22Rv1 (cell line): ENCODE results near the gene DUSP14.

Source experiments
- ZFX ChIP-seq: fragments of 450-650 bp; IDR thresholded peaks from 2 replicates; pipeline ENCODE4 v1.6.1; 2017; ENCODE audit warnings: antibody characterized with exemption, borderline replicate concordance
- TF ChIP-seq, protein P1 (sequence below): fragments of 450-650 bp; IDR thresholded peaks from 2 replicates; pipeline ENCODE4 v1.5.1; 2017; ENCODE audit warnings: mild to moderate bottlenecking

DNA sequence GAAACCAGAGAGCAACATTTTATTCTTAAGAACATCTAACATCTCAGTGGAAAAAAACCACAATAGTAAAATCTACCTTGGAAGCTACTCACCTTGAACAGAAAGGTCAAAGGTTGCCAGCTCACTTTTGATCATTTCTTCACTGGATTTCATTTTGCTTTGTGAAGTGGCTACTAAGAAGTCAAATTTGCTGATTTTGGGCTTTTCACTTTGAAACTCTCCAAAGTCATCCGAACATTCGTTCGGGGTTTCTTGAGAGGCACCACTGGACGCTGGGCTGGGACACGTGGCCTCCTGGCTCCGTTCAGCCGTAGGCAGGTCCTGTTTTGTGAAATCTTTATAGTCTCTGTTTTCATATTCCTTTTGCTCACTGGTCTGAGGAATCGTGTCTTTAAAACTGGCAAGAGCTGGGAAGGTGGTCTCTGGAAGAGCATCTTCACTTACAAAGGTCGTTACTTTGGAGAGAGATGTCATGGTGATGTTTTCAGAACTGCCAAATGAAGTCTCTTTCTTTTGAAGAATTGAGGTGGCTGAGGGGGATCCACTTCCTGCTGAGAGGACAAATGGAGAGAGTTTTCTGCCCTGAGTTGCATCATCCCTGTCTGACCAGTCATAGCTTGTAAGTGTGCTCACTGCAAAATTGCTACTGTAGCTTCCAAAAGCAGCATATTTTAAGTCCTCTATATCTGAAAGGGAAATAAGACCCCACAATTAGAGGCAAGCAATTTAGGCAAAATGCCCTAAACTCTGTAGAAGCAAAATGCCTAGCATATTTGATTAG lies 52.4 kb downstream of the DUSP14 start:
- TF ChIP-seq, protein P1, sequence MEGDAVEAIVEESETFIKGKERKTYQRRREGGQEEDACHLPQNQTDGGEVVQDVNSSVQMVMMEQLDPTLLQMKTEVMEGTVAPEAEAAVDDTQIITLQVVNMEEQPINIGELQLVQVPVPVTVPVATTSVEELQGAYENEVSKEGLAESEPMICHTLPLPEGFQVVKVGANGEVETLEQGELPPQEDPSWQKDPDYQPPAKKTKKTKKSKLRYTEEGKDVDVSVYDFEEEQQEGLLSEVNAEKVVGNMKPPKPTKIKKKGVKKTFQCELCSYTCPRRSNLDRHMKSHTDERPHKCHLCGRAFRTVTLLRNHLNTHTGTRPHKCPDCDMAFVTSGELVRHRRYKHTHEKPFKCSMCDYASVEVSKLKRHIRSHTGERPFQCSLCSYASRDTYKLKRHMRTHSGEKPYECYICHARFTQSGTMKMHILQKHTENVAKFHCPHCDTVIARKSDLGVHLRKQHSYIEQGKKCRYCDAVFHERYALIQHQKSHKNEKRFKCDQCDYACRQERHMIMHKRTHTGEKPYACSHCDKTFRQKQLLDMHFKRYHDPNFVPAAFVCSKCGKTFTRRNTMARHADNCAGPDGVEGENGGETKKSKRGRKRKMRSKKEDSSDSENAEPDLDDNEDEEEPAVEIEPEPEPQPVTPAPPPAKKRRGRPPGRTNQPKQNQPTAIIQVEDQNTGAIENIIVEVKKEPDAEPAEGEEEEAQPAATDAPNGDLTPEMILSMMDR: no peak
- no peak for TF ChIP-seq ZFX
